A549 (cell line): ENCODE measurements around the gene R3HDM2. TPM values are rescaled to one million over a fixed set of nuclear protein-coding genes. Genes with fewer than 3 reads are reported as not detected.

Source experiments
- ATAC-seq, 2 experiments: fragments of 200-7000 bp in 1 of 2; fragments of >200 bp in 1 of 2; cut with Nextera tagmentation in 1 of 2; cut with Tn5 transposase in 1 of 2; 3 replicates each; pipeline versions ENCODE4 v1.8.0 to v1.9.1; 2018 to 2020; ENCODE audit warnings: mild to moderate bottlenecking in 1 of 2, moderate library complexity in 1 of 2
- CTCF ChIA-PET: fragments of 300-600 bp; sonication (Branson Sonifier 250); formaldehyde crosslinking; extraction: SDS; loops from one replicate; lab custom pipeline; 2021; ENCODE audit warnings: antibody characterized with exemption, inconsistent platforms; lab: Yijun Ruan, JAX
- POLR2A ChIA-PET: fragments of 350-600 bp; formaldehyde crosslinking; extraction: SDS; loops from one replicate; lab custom pipeline; 2021; ENCODE audit warnings: antibody characterized with exemption, inconsistent platforms; lab: Yijun Ruan, JAX
- DNase-seq, 2 experiments: peaks; one replicate each; pipeline versions ENCODE4 v3.0.0 to v3.0.0-alpha.2; 2011 to 2016; ENCODE audit warnings: low read depth in 1 of 2, low spot score in 1 of 2
- FAIRE-seq: peaks from 2 replicates; lab custom pipeline; 2011; peaks lifted over from hg19 to GRCh38; lab: Jason Lieb, UNC
- H3K27ac ChIP-seq, 2 experiments: fragments of >200 bp; sonication (Bioruptor Twin); formaldehyde crosslinking; 3 replicates each; pipeline ENCODE4 v1.5.1; 2016 to 2017
- H3K4me1 ChIP-seq: fragments of >200 bp; sonication (Bioruptor Twin); formaldehyde crosslinking; 3 replicates; pipeline ENCODE4 v1.6.1; 2016
- H3K4me2 ChIP-seq: fragments of >200 bp; sonication (Bioruptor Twin); formaldehyde crosslinking; 3 replicates; pipeline ENCODE4 v1.6.1; 2016
- H3K4me3 ChIP-seq: fragments of >200 bp; sonication (Bioruptor Twin); formaldehyde crosslinking; 3 replicates; pipeline ENCODE4 v1.5.1; 2016
- H3K9me3 ChIP-seq: fragments of >200 bp; sonication (Bioruptor Twin); formaldehyde crosslinking; 3 replicates; pipeline ENCODE4 v1.6.1; 2016
- CHD4 ChIP-seq: fragments of 200-600 bp; sonication (generic); IDR thresholded peaks from 2 replicates; pipeline ENCODE4 v1.6.1; 2016; ENCODE audit warnings: antibody characterized with exemption, mild to moderate bottlenecking, borderline replicate concordance
- EHMT2 ChIP-seq: fragments of 200-600 bp; sonication (generic); IDR thresholded peaks from 2 replicates; pipeline ENCODE4 v1.6.1; 2016; ENCODE audit warnings: antibody characterized with exemption, low read depth, mild to moderate bottlenecking, moderate library complexity
- ESRRA ChIP-seq: fragments of 150-350 bp; IDR thresholded peaks from 2 replicates; pipeline ENCODE4 v1.6.1; 2014; ENCODE audit warnings: mild to moderate bottlenecking, low read length, borderline replicate concordance
- FOSB ChIP-seq: fragments of 250-450 bp; sonication (Bioruptor Pico); IDR thresholded peaks from 2 replicates; pipeline ENCODE4 v1.5.0; 2020; ENCODE audit warnings: mild to moderate bottlenecking, moderate library complexity
- FOSL2 ChIP-seq, 2 experiments: fragments of 450-650 bp in 1 of 2; fragments of >200 bp in 1 of 2; sonication (Bioruptor Twin) in 1 of 2; formaldehyde crosslinking; IDR thresholded peaks; 2 replicates each; pipeline versions ENCODE4 v1.5.0 to v1.6.1; 2016 to 2020; ENCODE audit warnings: mild to moderate bottlenecking in 1 of 2, moderate library complexity in 1 of 2
- FOXS1 ChIP-seq: fragments of 250-450 bp; sonication (Bioruptor Pico); IDR thresholded peaks from 2 replicates; pipeline ENCODE4 v1.5.0; 2020; ENCODE audit warnings: mild to moderate bottlenecking, moderate library complexity
- GATA3 ChIP-seq: IDR thresholded peaks from 2 replicates; pipeline ENCODE4 v1.6.1; 2012; ENCODE audit warnings: borderline replicate concordance
- HOXB13 ChIP-seq: fragments of 250-450 bp; sonication (Bioruptor Pico); IDR thresholded peaks from 2 replicates; pipeline ENCODE4 v1.5.0; 2020; ENCODE audit warnings: low read depth, mild to moderate bottlenecking, moderate library complexity
- HOXB5 ChIP-seq: fragments of 250-450 bp; sonication (Bioruptor Pico); IDR thresholded peaks from 2 replicates; pipeline ENCODE4 v1.5.0; 2020; ENCODE audit warnings: mild to moderate bottlenecking, moderate library complexity
- JUNB ChIP-seq: fragments of >200 bp; sonication (Bioruptor Twin); formaldehyde crosslinking; IDR thresholded peaks from 2 replicates; pipeline ENCODE4 v1.6.1; 2016
- KDM5A ChIP-seq: fragments of 200-600 bp; sonication (generic); IDR thresholded peaks from 2 replicates; pipeline ENCODE4 v1.6.1; 2016; ENCODE audit warnings: antibody characterized with exemption, mild to moderate bottlenecking
- MYC ChIP-seq: IDR thresholded peaks from 2 replicates; pipeline ENCODE4 v1.6.1; 2012; ENCODE audit warnings: mild to moderate bottlenecking, inconsistent platforms, low read length, improper control_type of control experiment, borderline replicate concordance
- NFE2L2 ChIP-seq: fragments of 150-350 bp; conservative IDR thresholded peaks from 2 replicates; pipeline ENCODE4 v1.6.1; 2014; ENCODE audit warnings: low read length
- POLR2A ChIP-seq: IDR thresholded peaks from 2 replicates; pipeline ENCODE4 v1.6.1; 2012; ENCODE audit warnings: mild to moderate bottlenecking, low read length
- POLR2AphosphoS2 ChIP-seq: conservative IDR thresholded peaks from 2 replicates; pipeline ENCODE4 v1.6.1; 2012; ENCODE audit warnings: low read length, improper control_type of control experiment, inconsistent platforms
- RNF2 ChIP-seq: fragments of 200-600 bp; sonication (generic); IDR thresholded peaks from 2 replicates; pipeline ENCODE4 v1.6.1; 2016; ENCODE audit warnings: low read depth, mild to moderate bottlenecking, antibody characterized with exemption, moderate library complexity, borderline replicate concordance
- ZNF302 ChIP-seq: fragments of 250-450 bp; sonication (Bioruptor Pico); IDR thresholded peaks from 2 replicates; pipeline ENCODE4 v1.9.0; 2021; ENCODE audit warnings: inconsistent platforms, mild to moderate bottlenecking, moderate library complexity
- ZSCAN20 ChIP-seq: fragments of 250-450 bp; sonication (Bioruptor Pico); IDR thresholded peaks from 2 replicates; pipeline ENCODE4 v1.8.0; 2022; ENCODE audit warnings: mild to moderate bottlenecking, moderate library complexity
- WGBS: methylation state at CpG from one replicate; pipeline ENCODE4 v1.1.6; 2017; ENCODE audit errors: missing lambda C conversion rate; 5-methylcytosine and 5-hydroxymethylcytosine counted together
- polyA plus RNA-seq, 4 experiments: library from polyadenylated mRNA; depleted of rRNA in 3 of 4; stranded (reverse); fragments of >200 nt; fragmentation: RNase III in 1 of 4; extraction: RNeasy Plus Mini Kit Qiagen cat#74134 plus additional on column Dnase treatment in 1 of 4; gene quantifications; 2 replicates in 3 of 4; 3 replicates in 1 of 4; pipeline ENCODE4 v1.2.3, GENCODE V29; 2011 to 2017
- TF ChIP-seq, protein P1 (sequence below): fragments of 450-650 bp; IDR thresholded peaks from 2 replicates; pipeline ENCODE4 v1.6.1; 2014; ENCODE audit warnings: antibody characterized with exemption
- TF ChIP-seq, protein P2 (sequence below): fragments of 150-350 bp; IDR thresholded peaks from 2 replicates; pipeline ENCODE4 v1.6.1; 2014; ENCODE audit warnings: low read depth, mild to moderate bottlenecking, low read length
- TF ChIP-seq, protein P3 (sequence below): fragments of 250-450 bp; sonication (Bioruptor Pico); IDR thresholded peaks from 2 replicates; pipeline ENCODE4 v1.5.0; 2020; ENCODE audit warnings: low read depth, mild to moderate bottlenecking, moderate library complexity
- TF ChIP-seq, protein P4 (sequence below): fragments of 200-600 bp; sonication (generic); IDR thresholded peaks from 2 replicates; pipeline ENCODE4 v1.6.1; 2016; ENCODE audit warnings: antibody characterized with exemption, mild to moderate bottlenecking, moderate library complexity

R3HDM2 gene
- polyA plus RNA-seq, 2 of the 4 experiments (the other 2 are of a cell fraction) = 14.0 to 30.6 TPM

DNA sequence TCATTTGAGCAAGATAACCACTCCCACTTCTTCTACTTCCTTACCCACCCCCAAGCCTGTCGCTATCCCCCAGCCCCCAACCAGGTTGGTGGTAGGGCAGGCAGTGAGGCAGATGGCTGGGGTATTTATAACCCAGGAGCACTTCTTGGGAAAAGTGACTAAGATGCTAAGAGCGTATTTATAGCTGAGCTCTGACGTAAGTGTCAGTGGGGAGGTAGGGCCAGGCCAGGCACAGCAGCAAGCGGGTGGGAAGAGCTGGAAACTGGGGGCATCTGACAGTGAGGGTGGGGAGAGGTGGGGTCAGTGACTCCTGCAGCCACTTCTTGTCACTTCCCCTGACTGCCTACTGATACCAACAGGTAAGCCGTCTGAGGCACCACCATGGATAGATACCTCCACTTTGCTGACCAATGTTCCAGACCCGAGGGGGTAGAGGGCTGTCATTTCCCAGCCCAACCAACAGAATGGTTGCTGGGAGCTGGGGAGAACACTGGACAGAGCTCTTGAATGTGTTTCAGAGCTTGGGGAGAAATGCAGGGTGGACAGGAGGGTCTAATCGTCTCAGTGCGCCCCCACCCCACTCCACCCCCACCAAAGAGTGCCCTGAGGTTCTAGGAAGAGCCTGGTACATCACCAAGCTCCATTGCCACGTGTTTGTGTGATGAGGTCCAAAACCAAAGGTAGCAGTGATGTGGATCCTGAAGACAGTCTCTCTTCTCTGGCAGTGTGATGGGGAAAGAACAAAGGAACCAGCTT lies 21.5 kb upstream of the R3HDM2 start:
- ChIA-PET CTCF (interaction anchor here (0.6 to 13.4 kb wide), 59 partner anchors 9 to 562 kb away, joined by 3 to 459 read pairs (median 6); partner anchors contain the start of genes GLI1, INHBC, NXPH4 and STAC3), POLR2A (interaction anchor here (0.6 to 1.2 kb wide), 3 partner anchors 22 to 145 kb away, joined by 3 to 5 read pairs (median 4); no protein-coding TSS in a partner anchor)
- DNase-seq (peak in 1 of 2 experiments; percentile 82), ATAC-seq (peak; percentile 38 to 64), FAIRE-seq (no peak)
- H3K4me2 ChIP-seq = peak overlapping the region; percentile 55
- WGBS = 22% methylated on average over 9 of the region's 9 CpGs
- no peak for TF ChIP-seq ZSCAN20 (CRISPR knock-in tag)
- TF ChIP-seq FOSB = peak; percentile 28; the same call in 1 of the 2 replicates
- TF ChIP-seq JUNB = peak; percentile 26; the same call in 1 of the 2 replicates
- no peak for TF ChIP-seq FOSL2 (IDR thresholded peaks at IDR 0.05)
- peak; percentile 69 for TF ChIP-seq FOSL2 (CRISPR knock-in tag; IDR thresholded peaks at IDR 0.05)
- H3K4me3 ChIP-seq = no peak overlapping the region
- H3K4me1 ChIP-seq = peaks cover 62% of the 10 kb centered on the region
- H3K9me3 ChIP-seq = no peaks in the 10 kb centered on the region
- H3K27ac ChIP-seq = peak overlapping the region; percentile 57 to 99

DNA sequence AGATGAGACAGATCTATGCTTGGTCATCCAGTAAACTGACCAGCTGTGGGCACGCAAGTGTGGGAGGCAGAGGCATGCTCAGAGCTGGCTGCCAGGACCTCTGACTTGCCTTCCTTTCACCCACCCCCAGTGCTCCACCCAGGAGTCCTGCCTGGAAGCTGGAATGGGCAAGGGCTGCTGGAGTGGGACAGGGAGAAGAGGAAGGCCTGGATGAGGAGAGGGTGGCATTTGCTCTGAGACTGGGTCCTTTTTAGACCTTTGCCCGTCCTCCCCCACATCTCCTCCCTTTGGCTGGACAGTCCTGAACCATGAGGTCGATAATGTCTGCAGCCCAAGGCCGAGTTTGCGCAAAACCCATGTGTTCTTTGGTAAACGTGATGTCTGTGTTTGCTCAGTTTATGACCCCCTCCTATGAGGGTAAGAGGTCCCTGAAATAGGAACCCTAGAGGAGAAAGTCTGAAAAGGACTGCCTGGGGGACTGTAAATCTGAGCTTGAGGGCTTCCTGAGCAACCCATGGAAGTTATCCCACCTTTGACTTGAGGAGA lies 20.5 kb upstream of the R3HDM2 start:
- Histone ChIP-seq H3K4me2 (peak overlapping the region; percentile 55), H3K4me1 (peaks cover 51% of the 10 kb centered on the region), H3K9me3 (no peaks in the 10 kb centered on the region), H3K4me3 (no peak overlapping the region), H3K27ac (peak overlapping the region; percentile 57 to 99; a peak in 5 of 6 replicates)
- no peak for ATAC-seq
- CTCF ChIA-PET = interaction anchor here (0.7 to 13.4 kb wide), 19 partner anchors 8 to 237 kb away, joined by 3 to 459 read pairs (median 32); partner anchors contain the start of genes GLI1, INHBC, NXPH4 and STAC3
- DNase-seq = peak in 1 of 2 experiments; percentile 35
- WGBS = 69% methylated on average over 6 of the region's 6 CpGs
- POLR2A ChIA-PET = interaction anchor here (1.2 kb wide), 1 partner anchor 21 kb away, joined by 4 read pairs; no protein-coding TSS in a partner anchor
- TF ChIP-seq POLR2A (no peak), KDM5A (no peak), RNF2 (no peak)
- FAIRE-seq = no peak

DNA sequence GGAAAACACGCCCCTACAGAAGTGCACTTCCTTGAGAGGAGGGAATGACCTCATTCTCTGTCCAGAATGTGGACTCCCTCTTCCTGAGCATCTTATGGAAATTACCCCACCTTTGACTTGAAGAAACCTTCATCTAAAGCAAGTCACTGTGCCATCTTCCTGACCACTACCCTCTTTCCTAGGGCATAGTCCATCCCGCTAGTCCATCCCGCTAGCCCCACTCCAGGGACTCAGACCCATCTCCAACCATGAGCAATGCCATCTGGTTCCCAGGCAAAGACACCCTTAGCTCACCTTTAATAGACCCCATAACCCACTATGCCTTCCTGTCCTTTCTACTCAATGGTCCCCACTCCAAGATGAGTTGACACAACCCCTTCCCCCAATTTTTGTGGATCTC lies 19.2 kb upstream of the R3HDM2 start:
- Histone ChIP-seq H3K4me1 (peaks cover 39% of the 10 kb centered on the region), H3K27ac (peak overlapping the region in 1 of 2 experiments; percentile 99; a peak in 1 of 6 replicates), H3K4me3 (no peak overlapping the region), H3K4me2 (no peak overlapping the region), H3K9me3 (no peaks in the 10 kb centered on the region)
- ChIA-PET POLR2A (no interaction called here), CTCF (interaction anchor here (0.6 to 13.4 kb wide), 9 partner anchors 12 to 236 kb away, joined by 3 to 459 read pairs (median 21); partner anchors contain the start of gene GLI1)
- FAIRE-seq (no peak), ATAC-seq (no peak), DNase-seq (no peak)
- WGBS = 58% methylated on average over 3 of the region's 3 CpGs
- TF ChIP-seq NFE2L2 = no peak
- TF ChIP-seq MYC = no peak
- no peak for TF ChIP-seq EHMT2
- no peak for TF ChIP-seq ZSCAN20 (CRISPR knock-in tag)
- no peak for TF ChIP-seq POLR2AphosphoS2
- TF ChIP-seq FOSB = no peak
- TF ChIP-seq, protein P1, sequence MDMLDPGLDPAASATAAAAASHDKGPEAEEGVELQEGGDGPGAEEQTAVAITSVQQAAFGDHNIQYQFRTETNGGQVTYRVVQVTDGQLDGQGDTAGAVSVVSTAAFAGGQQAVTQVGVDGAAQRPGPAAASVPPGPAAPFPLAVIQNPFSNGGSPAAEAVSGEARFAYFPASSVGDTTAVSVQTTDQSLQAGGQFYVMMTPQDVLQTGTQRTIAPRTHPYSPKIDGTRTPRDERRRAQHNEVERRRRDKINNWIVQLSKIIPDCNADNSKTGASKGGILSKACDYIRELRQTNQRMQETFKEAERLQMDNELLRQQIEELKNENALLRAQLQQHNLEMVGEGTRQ = no peak
- TF ChIP-seq, protein P2, sequence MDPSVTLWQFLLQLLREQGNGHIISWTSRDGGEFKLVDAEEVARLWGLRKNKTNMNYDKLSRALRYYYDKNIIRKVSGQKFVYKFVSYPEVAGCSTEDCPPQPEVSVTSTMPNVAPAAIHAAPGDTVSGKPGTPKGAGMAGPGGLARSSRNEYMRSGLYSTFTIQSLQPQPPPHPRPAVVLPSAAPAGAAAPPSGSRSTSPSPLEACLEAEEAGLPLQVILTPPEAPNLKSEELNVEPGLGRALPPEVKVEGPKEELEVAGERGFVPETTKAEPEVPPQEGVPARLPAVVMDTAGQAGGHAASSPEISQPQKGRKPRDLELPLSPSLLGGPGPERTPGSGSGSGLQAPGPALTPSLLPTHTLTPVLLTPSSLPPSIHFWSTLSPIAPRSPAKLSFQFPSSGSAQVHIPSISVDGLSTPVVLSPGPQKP = no peak
- TF ChIP-seq ZNF302 (CRISPR knock-in tag) = no peak
- no peak for TF ChIP-seq ESRRA
- TF ChIP-seq GATA3 = no peak
- TF ChIP-seq, protein P3, sequence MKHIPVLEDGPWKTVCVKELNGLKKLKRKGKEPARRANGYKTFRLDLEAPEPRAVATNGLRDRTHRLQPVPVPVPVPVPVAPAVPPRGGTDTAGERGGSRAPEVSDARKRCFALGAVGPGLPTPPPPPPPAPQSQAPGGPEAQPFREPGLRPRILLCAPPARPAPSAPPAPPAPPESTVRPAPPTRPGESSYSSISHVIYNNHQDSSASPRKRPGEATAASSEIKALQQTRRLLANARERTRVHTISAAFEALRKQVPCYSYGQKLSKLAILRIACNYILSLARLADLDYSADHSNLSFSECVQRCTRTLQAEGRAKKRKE = no peak
- TF ChIP-seq HOXB13 (CRISPR knock-in tag) = no peak
- no peak for TF ChIP-seq CHD4
- TF ChIP-seq HOXB5 (CRISPR knock-in tag) = no peak
- TF ChIP-seq, protein P4, sequence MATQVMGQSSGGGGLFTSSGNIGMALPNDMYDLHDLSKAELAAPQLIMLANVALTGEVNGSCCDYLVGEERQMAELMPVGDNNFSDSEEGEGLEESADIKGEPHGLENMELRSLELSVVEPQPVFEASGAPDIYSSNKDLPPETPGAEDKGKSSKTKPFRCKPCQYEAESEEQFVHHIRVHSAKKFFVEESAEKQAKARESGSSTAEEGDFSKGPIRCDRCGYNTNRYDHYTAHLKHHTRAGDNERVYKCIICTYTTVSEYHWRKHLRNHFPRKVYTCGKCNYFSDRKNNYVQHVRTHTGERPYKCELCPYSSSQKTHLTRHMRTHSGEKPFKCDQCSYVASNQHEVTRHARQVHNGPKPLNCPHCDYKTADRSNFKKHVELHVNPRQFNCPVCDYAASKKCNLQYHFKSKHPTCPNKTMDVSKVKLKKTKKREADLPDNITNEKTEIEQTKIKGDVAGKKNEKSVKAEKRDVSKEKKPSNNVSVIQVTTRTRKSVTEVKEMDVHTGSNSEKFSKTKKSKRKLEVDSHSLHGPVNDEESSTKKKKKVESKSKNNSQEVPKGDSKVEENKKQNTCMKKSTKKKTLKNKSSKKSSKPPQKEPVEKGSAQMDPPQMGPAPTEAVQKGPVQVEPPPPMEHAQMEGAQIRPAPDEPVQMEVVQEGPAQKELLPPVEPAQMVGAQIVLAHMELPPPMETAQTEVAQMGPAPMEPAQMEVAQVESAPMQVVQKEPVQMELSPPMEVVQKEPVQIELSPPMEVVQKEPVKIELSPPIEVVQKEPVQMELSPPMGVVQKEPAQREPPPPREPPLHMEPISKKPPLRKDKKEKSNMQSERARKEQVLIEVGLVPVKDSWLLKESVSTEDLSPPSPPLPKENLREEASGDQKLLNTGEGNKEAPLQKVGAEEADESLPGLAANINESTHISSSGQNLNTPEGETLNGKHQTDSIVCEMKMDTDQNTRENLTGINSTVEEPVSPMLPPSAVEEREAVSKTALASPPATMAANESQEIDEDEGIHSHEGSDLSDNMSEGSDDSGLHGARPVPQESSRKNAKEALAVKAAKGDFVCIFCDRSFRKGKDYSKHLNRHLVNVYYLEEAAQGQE = no peak
- no peak for TF ChIP-seq FOXS1
